Measurements from ENCODE around the gene COLGALT1.
"Not testable (repeated sequence)": the region's sequence is repeated elsewhere in the genome, so short reads cannot be mapped to it uniquely, and the experiment has no call there.

COLGALT1 gene

GRCh38 chr19:17540174-17540573 lies 15.3 kb upstream of the COLGALT1 start:
- DNase-seq (no peak), ATAC-seq (replicated peaks) (no peak)
- H3K27ac Mint-ChIP-seq, result peak overlapping the region; percentile 70 to 82
- H3K36me3 Mint-ChIP-seq (ENCODE audit: insufficient read depth), result peaks cover 19% of the 10 kb centered on the region
- peak overlapping the region in 1 of 2 donors; percentile 87 for H3K4me3 Mint-ChIP-seq
- H3K4me1 Mint-ChIP-seq (ENCODE audit: low read depth in 2 of 2), result peaks cover 12 to 15% of the 10 kb centered on the region in 2 donors
- no peaks in the 10 kb centered on the region for H3K27me3 Mint-ChIP-seq
- no peaks in the 10 kb centered on the region for H3K9me3 Mint-ChIP-seq

- Mint-ChIP-seq H3K27me3 (no peaks in the 10 kb centered on the region), H3K4me1 (ENCODE audit: low read depth in 2 of 2) (peaks cover 12 to 15% of the 10 kb centered on the region in 2 donors), H3K9me3 (no peaks in the 10 kb centered on the region), H3K27ac (no peak overlapping the region), H3K4me3 (peak overlapping the region in 1 of 2 donors; percentile 33), H3K36me3 (ENCODE audit: insufficient read depth) (peaks cover 19% of the 10 kb centered on the region)
- ATAC-seq (replicated peaks) (no peak), DNase-seq (no peak)
Measured at GRCh38 chr19:17541184-17541759, 14.2 kb upstream of the COLGALT1 start.

GRCh38 chr19:17542042-17542441 lies 13.4 kb upstream of the COLGALT1 start:
- Mint-ChIP-seq H3K9me3 (no peaks in the 10 kb centered on the region), H3K27ac (no peak overlapping the region), H3K4me1 (ENCODE audit: low read depth in 2 of 2) (peaks cover 12 to 15% of the 10 kb centered on the region in 2 donors), H3K36me3 (ENCODE audit: insufficient read depth) (peaks cover 19% of the 10 kb centered on the region), H3K27me3 (no peaks in the 10 kb centered on the region), H3K4me3 (no peak overlapping the region)
- DNase-seq (no peak), ATAC-seq (replicated peaks) (no peak)

- peaks cover 19% of the 10 kb centered on the region for H3K36me3 Mint-ChIP-seq (ENCODE audit: insufficient read depth)
- no peak for DNase-seq
- no peaks in the 10 kb centered on the region for H3K9me3 Mint-ChIP-seq
- H3K27ac Mint-ChIP-seq, result peak overlapping the region; percentile 56 to 57
- peaks cover 13 to 14% of the 10 kb centered on the region in 2 donors for H3K4me1 Mint-ChIP-seq (ENCODE audit: low read depth in 2 of 2)
- ATAC-seq (replicated peaks), result no peak
- H3K4me3 Mint-ChIP-seq, result no peak overlapping the region
- no peaks in the 10 kb centered on the region for H3K27me3 Mint-ChIP-seq
Measured at GRCh38 chr19:17542793-17543582, 12.5 kb upstream of the COLGALT1 start.

- Mint-ChIP-seq H3K27ac (no peak overlapping the region), H3K27me3 (no peaks in the 10 kb centered on the region), H3K36me3 (ENCODE audit: insufficient read depth) (peaks cover 17% of the 10 kb centered on the region), H3K4me3 (no peak overlapping the region), H3K4me1 (ENCODE audit: low read depth in 2 of 2) (peaks cover 7 to 9% of the 10 kb centered on the region in 2 donors), H3K9me3 (no peaks in the 10 kb centered on the region)
- ATAC-seq (replicated peaks) (no peak), DNase-seq (no peak)
Measured at GRCh38 chr19:17543986-17544385, 11.5 kb upstream of the COLGALT1 start.

- H3K9me3 Mint-ChIP-seq, result no peaks in the 10 kb centered on the region
- no peak overlapping the region for H3K4me3 Mint-ChIP-seq
- H3K36me3 Mint-ChIP-seq (ENCODE audit: insufficient read depth), result peaks cover 17% of the 10 kb centered on the region
- peaks cover 6 to 8% of the 10 kb centered on the region in 2 donors for H3K4me1 Mint-ChIP-seq (ENCODE audit: low read depth in 2 of 2)
- no peaks in the 10 kb centered on the region for H3K27me3 Mint-ChIP-seq
- DNase-seq, result no peak
- no peak for ATAC-seq (replicated peaks)
- no peak overlapping the region for H3K27ac Mint-ChIP-seq
Measured at GRCh38 chr19:17544418-17544817, 11.0 kb upstream of the COLGALT1 start.

GRCh38 chr19:17548145-17548544 lies 7.3 kb upstream of the COLGALT1 start:
- DNase-seq, result no peak

GRCh38 chr19:17549085-17549740 lies 6.2 kb upstream of the COLGALT1 start:
- DNase-seq (no peak), ATAC-seq (replicated peaks) (no peak)
- peak overlapping the region in 1 of 2 donors; percentile 26 for H3K27ac Mint-ChIP-seq
- peaks cover under 1% of the 10 kb centered on the region for H3K36me3 Mint-ChIP-seq (ENCODE audit: insufficient read depth)
- H3K4me3 Mint-ChIP-seq, result no peak overlapping the region
- H3K27me3 Mint-ChIP-seq, result no peaks in the 10 kb centered on the region
- H3K4me1 Mint-ChIP-seq (ENCODE audit: low read depth in 2 of 2), result peaks cover 3% of the 10 kb centered on the region in 2 donors
- no peaks in the 10 kb centered on the region for H3K9me3 Mint-ChIP-seq

More at GRCh38 chr19:17548145-17548544, 7.3 kb upstream of the COLGALT1 start:
- Mint-ChIP-seq H3K27me3 (no peaks in the 10 kb centered on the region), H3K36me3 (ENCODE audit: insufficient read depth) (peaks cover 6% of the 10 kb centered on the region), H3K4me3 (no peak overlapping the region), H3K9me3 (no peaks in the 10 kb centered on the region), H3K27ac (peak overlapping the region in 1 of 2 donors; percentile 12), H3K4me1 (ENCODE audit: low read depth in 2 of 2) (peaks cover 3% of the 10 kb centered on the region in 2 donors)
- ATAC-seq (replicated peaks), result no peak

- no peak for DNase-seq
- ATAC-seq (replicated peaks), result no peak
- peaks cover 5 to 6% of the 10 kb centered on the region in 2 donors for H3K4me1 Mint-ChIP-seq (ENCODE audit: low read depth in 2 of 2)
Measured at GRCh38 chr19:17550076-17550667, 5.3 kb upstream of the COLGALT1 start.

GRCh38 chr19:17552735-17553134 lies 2.7 kb upstream of the COLGALT1 start:
- not testable (repeated sequence) for H3K27ac Mint-ChIP-seq; ATAC-seq (replicated peaks); DNase-seq; H3K9me3 Mint-ChIP-seq; H3K36me3 Mint-ChIP-seq (ENCODE audit: insufficient read depth); H3K4me3 Mint-ChIP-seq; H3K27me3 Mint-ChIP-seq
- H3K4me1 Mint-ChIP-seq (ENCODE audit: low read depth in 2 of 2), result peaks cover 11 to 17% of the 10 kb centered on the region in 2 donors

More at GRCh38 chr19:17550076-17550667, 5.3 kb upstream of the COLGALT1 start:
- no peaks in the 10 kb centered on the region for H3K27me3 Mint-ChIP-seq
- peak overlapping the region in 1 of 2 donors; percentile 77 for H3K27ac Mint-ChIP-seq
- peaks cover 3% of the 10 kb centered on the region for H3K36me3 Mint-ChIP-seq (ENCODE audit: insufficient read depth)
- no peak overlapping the region for H3K4me3 Mint-ChIP-seq
- no peaks in the 10 kb centered on the region for H3K9me3 Mint-ChIP-seq

GRCh38 chr19:17553256-17553655 lies 2.2 kb upstream of the COLGALT1 start:
- Mint-ChIP-seq H3K36me3 (ENCODE audit: insufficient read depth) (peaks cover 8% of the 10 kb centered on the region), H3K4me3 (no peak overlapping the region), H3K4me1 (ENCODE audit: low read depth in 2 of 2) (peaks cover 8 to 14% of the 10 kb centered on the region in 2 donors), H3K27me3 (no peaks in the 10 kb centered on the region), H3K27ac (peak overlapping the region in 1 of 2 donors; percentile 58), H3K9me3 (no peaks in the 10 kb centered on the region)
- ATAC-seq (replicated peaks) (no peak), DNase-seq (no peak)

GRCh38 chr19:17554968-17555479 lies 425 bp upstream of the COLGALT1 start:
- no peak for ATAC-seq (replicated peaks)
- H3K36me3 Mint-ChIP-seq (ENCODE audit: insufficient read depth), result peaks cover 14% of the 10 kb centered on the region
- H3K4me3 Mint-ChIP-seq, result peak overlapping the region; percentile 82 to 88
- H3K4me1 Mint-ChIP-seq (ENCODE audit: low read depth in 2 of 2), result peaks cover 12 to 14% of the 10 kb centered on the region in 2 donors
- no peak for DNase-seq
- no peaks in the 10 kb centered on the region for H3K9me3 Mint-ChIP-seq
- no peaks in the 10 kb centered on the region for H3K27me3 Mint-ChIP-seq
- peak overlapping the region in 1 of 2 donors; percentile 75 for H3K27ac Mint-ChIP-seq

Measured in effector memory CD8-positive, alpha-beta T cell (primary cell).